GM06990 (cell line): Measurements from ENCODE around the gene PNLDC1.
"Not testable (repeated sequence)": the region's sequence is repeated elsewhere in the genome, so short reads cannot be mapped to it uniquely, and the experiment has no call there.

Experiments used
- DNase-seq: peaks from one replicate; pipeline ENCODE4 v3.0.0-alpha.2; 2011; ENCODE audit not compliant: insufficient read length; ENCODE audit errors: extremely low read depth
- H3K27me3 ChIP-seq: replicated peaks from 2 replicates; pipeline ENCODE4 v1.6.0; 2011; ENCODE audit warnings: low read length; ENCODE audit not compliant: control insufficient read depth, insufficient read depth
- H3K36me3 ChIP-seq: 2 replicates; pipeline ENCODE4 v1.5.1; 2011; ENCODE audit warnings: low read length; ENCODE audit not compliant: control insufficient read depth, insufficient read depth
- H3K4me3 ChIP-seq: replicated peaks from 2 replicates; pipeline ENCODE4 v1.5.1; 2011; ENCODE audit warnings: low read depth, mild to moderate bottlenecking, control low read depth, low read length
- CTCF ChIP-seq: IDR thresholded peaks from 2 replicates; pipeline ENCODE4 v1.5.1; 2011; ENCODE audit warnings: low read length, control low read depth, mild to moderate bottlenecking, inconsistent platforms; ENCODE audit not compliant: insufficient read depth, poor library complexity, severe bottlenecking

PNLDC1 gene

GRCh38 chr6:159809149-159809548 is 9.1 kb downstream of the PNLDC1 start:
- no peak for DNase-seq
- Histone ChIP-seq H3K27me3 (no peaks in the 10 kb centered on the region), H3K4me3 (no peak overlapping the region), H3K36me3 (no peaks in the 10 kb centered on the region)
- TF ChIP-seq CTCF = no peak

GRCh38 chr6:159813781-159814180 is 13.7 kb downstream of the PNLDC1 start:
- H3K27me3 ChIP-seq = no peaks in the 10 kb centered on the region
- no peak for DNase-seq
- no peaks in the 10 kb centered on the region for H3K36me3 ChIP-seq
- TF ChIP-seq CTCF = no peak
- H3K4me3 ChIP-seq = no peak overlapping the region

- Histone ChIP-seq H3K36me3 (no peaks in the 10 kb centered on the region), H3K27me3 (no peaks in the 10 kb centered on the region)
Measured at GRCh38 chr6:159815410-159815809, 15.3 kb downstream of the PNLDC1 start.

GRCh38 chr6:159816775-159817174 is 16.7 kb downstream of the PNLDC1 start:
- DNase-seq, H3K4me3 ChIP-seq, H3K27me3 ChIP-seq, H3K36me3 ChIP-seq: not testable (repeated sequence)

More at GRCh38 chr6:159815410-159815809, 15.3 kb downstream of the PNLDC1 start:
- no peak overlapping the region for H3K4me3 ChIP-seq
- no peak for TF ChIP-seq CTCF
- DNase-seq = no peak

- DNase-seq = no peak
- Histone ChIP-seq H3K4me3 (no peak overlapping the region), H3K36me3 (no peaks in the 10 kb centered on the region), H3K27me3 (no peaks in the 10 kb centered on the region)
- no peak for TF ChIP-seq CTCF
Measured at GRCh38 chr6:159817951-159818739, 18.1 kb downstream of the PNLDC1 start.

GRCh38 chr6:159819098-159819497 is 19.0 kb downstream of the PNLDC1 start:
- Histone ChIP-seq H3K27me3 (no peaks in the 10 kb centered on the region), H3K36me3 (no peaks in the 10 kb centered on the region), H3K4me3 (no peak overlapping the region)
- TF ChIP-seq CTCF = no peak
- DNase-seq = no peak
